Diencephalon (tissue), 1 donor: ENCODE measurements around the gene MBD1. TPM values are rescaled to one million over a fixed set of nuclear protein-coding genes. Genes with fewer than 3 reads are reported as not detected.

Source experiments
- small RNA-seq: library from RNA; depleted of rRNA; stranded (forward); fragments of <200 nt; gene quantifications from one replicate; pipeline ENCODE3, GENCODE V24; 2014
- total RNA-seq: library from RNA; depleted of rRNA; stranded (reverse); fragments of >200 nt; gene quantifications from one replicate; pipeline ENCODE4 v1.2.3, GENCODE V29; 2014

Gene MBD1
- 47.3 TPM for total RNA-seq

GRCh38 chr18:50281295-50281971 lies at the start of gene MBD1:
MBD1 (minus strand) TSS chr18:50281523; CDS start chr18:50279992, 1,531 bp downstream.

GRCh38 chr18:50287441-50288347 lies 6.4 kb upstream of the MBD1 start, which contains the start of gene CXXC1:
CXXC1 (minus strand) TSS chr18:50287692; CDS start chr18:50287589, 103 bp downstream.

DNA sequence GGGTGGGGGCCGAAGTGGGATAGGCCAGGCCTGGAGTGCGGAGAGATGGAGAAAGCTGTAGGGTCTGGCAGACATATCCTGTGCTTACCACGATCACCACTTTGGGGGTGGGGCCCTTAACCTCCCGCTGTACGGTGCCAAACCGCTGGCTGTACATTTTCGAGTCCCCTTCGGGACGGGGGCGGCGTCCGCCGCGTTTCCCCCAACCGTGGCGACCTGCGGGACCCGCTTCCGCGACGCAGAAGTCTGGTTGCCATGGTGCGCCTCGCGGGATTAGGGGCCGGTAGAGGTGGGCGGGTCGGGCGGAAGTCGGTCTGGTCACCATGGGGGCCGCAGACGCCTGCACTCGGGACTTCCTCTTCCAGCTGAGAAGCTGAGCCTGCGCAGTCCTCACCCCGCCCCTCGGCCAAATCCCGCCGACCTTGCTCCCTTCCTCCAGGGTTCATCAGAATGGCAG lies 15.0 kb downstream of the MBD1 start, which contains the start of gene CFAP53:
CFAP53 (minus strand) TSS at position 248 of the 457 bp plus-strand sequence; CDS start at position 157, 91 bp downstream.

Small RNAs within 50 kb of the gene (small RNA-seq; reads per million reads assigned to genes)
- not detected for gene RNA5SP458

Other genes with a start within 250 kb of the MBD1 start
- 6.5 TPM for gene MYO5B, start 86.4 kb downstream of the MBD1 start, total RNA-seq
- 3.2 TPM for gene CFAP53, start 15.0 kb downstream of the MBD1 start, total RNA-seq
- 46.1 TPM for gene CXXC1, start 6.2 kb upstream of the MBD1 start, total RNA-seq
- 5.5 TPM for gene SKA1, start 93.5 kb upstream of the MBD1 start, total RNA-seq